GOT3 (cell line): ENCODE data around the gene ADGRD2.
"Not testable (repeated sequence)": the region's sequence is repeated elsewhere in the genome, so short reads cannot be mapped to it uniquely, and the experiment has no call there.

Source experiments
- DNase-seq: peaks from one replicate; lab custom pipeline; 2025; ENCODE audit warnings: mixed read lengths; lab: John Stamatoyannopoulos, UW

The ADGRD2 gene, protein sequence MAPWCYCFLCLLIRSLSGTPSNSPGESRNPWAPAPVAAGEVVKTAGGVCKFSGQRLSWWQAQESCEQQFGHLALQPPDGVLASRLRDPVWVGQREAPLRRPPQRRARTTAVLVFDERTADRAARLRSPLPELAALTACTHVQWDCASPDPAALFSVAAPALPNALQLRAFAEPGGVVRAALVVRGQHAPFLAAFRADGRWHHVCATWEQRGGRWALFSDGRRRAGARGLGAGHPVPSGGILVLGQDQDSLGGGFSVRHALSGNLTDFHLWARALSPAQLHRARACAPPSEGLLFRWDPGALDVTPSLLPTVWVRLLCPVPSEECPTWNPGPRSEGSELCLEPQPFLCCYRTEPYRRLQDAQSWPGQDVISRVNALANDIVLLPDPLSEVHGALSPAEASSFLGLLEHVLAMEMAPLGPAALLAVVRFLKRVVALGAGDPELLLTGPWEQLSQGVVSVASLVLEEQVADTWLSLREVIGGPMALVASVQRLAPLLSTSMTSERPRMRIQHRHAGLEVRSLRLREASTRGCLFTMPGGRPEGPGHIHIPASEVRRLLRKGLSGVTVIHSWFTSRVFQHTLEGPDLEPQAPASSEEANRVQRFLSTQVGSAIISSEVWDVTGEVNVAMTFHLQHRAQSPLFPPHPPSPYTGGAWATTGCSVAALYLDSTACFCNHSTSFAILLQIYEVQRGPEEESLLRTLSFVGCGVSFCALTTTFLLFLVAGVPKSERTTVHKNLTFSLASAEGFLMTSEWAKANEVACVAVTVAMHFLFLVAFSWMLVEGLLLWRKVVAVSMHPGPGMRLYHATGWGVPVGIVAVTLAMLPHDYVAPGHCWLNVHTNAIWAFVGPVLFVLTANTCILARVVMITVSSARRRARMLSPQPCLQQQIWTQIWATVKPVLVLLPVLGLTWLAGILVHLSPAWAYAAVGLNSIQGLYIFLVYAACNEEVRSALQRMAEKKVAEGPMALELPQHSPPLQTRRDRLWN

DNA sequence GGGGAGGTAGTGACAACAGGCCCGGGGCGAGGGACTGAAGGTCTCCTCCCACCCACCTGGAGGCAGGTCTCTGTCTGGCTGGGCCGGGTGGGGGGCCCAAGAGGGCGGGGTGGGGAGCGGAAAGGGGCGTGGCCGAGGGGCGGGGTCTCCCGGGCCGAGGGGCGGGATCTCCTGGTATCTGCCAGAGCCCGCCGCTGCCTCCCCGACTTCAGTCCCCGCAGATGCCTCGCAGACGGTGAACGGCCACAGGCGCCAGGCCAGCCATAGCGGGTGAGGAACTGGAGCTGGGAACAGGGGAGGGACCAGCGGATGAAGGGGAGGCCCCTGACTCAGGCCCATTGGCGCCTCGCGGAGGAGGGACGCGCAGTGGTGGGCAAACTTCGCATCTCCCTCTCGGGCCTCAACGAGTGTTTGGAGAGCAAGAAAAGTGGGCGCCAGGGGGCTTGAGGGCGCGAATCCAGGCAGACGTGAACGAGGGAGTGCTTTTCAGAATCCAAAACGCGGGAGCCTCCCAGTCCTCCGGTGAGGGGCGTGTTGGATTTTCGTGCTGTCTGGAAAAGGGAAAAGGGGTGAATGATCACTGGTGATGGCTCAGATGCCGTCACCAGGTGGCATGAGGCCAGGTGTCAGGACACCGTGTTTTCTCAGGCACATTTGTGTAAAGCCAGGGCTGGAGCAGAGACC is at the start of gene ADGRD2:
Gene ADGRD2 (plus strand): TSS at position 211 of the 684 bp plus-strand sequence. CDS start 1,216 bp downstream, outside the sequence.
- no peak for DNase-seq

DNA sequence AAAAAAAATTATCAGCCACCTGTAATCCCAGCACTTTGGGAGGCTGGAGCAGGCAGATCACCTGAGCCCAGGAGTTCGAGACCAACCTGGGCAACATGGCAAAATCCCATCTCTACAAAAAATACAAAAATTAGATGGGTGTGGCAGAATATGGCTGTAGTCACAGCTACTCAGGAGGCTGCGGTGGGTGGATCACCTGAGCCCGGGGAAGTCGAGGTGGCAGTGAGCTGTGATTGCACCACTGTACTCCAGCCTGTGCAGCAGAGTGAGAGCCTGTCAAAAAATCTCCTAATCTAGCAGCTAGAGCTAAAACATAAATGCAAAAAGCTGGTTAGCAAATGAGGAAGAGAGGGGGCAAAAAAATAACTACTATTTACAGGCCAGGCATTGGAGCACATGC is 47.0 kb upstream of the ADGRD2 start:
- DNase-seq, result no peak

DNA sequence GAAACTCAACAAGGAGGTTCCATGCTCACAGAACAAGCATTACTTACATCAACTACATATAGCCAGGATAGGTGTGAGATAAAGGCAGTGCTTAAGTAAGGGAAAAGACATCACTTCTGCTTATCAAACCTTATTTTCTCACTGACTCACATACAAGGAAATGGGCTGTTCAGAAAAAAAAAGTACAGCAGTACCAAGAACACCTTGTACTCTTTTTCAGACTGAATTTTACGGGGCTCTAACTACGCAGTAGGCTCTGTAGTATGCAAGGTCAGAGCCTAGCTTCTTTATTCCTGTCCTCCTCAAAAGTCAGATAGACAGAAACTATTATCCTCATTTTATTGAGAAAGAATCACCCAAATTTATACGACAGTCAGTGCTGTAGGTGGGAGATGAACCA is 40.8 kb upstream of the ADGRD2 start:
- no peak for DNase-seq

DNA sequence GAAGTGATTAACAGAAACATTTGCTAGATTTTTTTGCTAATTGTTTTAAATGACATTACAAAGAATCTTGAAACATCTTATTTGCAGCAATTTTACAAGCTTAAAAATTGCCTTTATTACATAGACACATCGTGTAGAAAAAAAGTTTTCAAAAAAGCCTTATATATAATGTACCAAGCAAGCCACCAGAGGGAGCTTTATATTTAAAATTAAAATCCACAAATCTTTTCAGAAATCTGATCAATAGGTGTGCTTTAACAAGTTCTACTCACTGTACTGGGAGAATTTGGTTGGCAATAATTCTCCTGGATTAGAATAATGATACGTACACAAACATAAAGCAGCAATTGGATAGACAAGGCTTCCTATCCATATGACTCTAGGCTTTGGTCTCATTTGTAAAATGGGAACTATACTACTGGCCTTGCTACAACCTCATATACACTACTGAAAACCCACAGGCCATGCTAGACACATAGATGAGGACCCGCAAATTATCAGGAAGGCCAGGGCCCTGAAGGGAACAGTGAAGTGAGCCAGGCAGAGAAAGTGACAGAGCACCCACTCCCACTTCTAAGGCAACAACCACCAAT is 39.8 kb upstream of the ADGRD2 start:
- DNase-seq, result no peak

DNA sequence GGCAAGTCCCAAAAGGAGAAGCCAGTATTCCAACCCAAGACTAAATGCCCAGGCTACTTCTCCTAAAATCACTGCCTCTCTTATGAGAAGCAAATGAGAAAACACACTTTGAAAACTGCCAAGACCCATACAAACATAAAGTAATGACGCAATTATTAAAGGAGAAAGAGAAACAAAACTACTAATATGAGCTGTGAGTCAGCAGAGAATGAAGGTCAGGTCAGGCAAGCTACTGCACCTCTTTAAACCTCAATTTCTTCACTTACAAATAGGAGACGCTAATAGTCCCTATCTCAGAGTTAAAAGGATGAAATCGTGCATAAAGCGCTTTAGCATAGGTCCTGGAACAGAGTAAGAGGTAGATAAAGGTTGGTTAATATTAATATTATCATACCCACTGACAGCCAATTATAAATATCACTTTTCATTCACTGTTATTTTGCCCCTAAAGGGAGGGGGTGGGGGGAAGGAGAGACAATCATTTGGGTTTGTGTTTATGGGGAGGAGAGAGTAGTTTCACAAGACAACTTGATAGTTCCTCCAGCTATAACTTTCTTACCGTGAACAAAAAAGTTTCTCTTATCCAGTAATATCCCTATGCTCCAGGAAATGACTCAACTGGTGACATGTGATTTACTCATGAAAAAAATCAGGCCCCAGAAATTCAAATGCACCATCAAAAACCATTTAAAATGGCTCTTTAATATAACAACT is 38.6 kb upstream of the ADGRD2 start:
- DNase-seq, result no peak

DNA sequence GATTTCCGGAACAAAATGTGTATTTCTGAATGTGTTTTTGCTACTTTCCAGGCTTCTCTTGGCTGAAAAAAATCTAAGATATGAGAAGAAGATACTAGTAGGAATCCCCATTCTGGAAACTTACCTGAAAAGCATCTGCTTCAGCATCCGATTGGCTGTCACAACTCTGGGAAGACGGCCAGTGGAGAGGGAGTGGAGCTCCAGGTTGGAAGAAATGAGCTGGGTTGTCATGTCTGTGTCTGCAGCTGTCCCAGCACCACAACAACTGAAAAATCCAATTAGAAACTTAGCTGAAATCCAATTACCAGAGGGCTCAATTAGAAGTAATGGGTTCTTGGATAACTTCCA is 38.0 kb upstream of the ADGRD2 start:
- DNase-seq, result no peak

DNA sequence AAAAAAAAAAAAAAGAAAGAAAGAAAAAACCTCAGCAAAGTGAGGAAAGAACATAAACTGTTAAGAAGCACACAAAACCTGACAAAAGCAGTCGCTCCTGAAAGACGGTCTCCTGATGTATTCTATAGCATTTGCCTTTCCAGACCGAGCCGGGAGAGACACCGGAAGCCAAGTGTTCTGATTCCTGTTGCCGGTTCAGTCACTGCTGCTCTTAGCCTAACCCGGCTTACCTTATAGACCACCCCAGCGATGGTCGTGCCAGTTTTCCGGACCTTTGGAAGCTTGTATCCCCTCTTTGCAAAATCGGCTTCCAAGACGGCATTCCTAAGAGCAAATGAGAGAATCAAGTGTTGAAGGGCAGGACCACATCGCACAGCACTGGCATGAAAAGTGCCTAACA is 35.6 kb upstream of the ADGRD2 start:
- DNase-seq, result no peak

DNA sequence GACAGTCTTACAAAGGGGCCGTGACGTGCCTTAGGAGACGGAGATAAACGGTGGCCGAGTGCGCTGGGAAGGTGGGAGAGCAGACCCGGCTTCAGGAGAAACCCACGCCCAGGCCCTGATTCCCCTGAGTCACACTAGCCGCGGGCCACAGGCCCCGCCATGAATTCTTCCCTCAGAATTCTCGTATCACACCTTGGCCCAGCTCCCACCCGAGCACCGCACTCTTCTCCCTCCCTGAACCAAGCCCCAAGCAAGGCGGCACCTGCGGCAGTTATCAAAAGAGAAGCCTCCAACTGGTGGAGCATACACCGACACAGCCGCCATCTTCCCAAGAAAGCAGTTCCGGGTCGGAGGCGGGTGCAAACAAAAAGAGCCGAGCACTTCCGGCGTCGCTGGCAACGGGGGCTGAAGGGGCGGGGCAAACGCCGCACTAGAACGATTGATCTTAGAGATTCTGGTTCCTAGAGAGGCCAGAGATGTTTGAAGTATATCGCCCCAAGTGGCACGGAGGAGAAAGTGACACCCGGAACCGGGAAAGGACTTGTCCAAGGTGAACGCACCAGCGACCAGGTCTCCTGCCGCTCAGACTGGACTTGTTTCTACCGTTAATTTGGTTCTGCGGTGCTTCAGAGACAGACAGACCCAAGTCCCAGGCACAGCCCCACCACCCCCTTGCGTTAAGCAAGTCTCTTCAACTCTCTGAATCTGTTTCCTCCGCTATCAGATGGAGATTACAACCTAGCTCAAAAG is 35.0 kb upstream of the ADGRD2 start, which contains the start of gene PSMB7:
Gene PSMB7 (minus strand): TSS at position 341 of the 750 bp plus-strand sequence. CDS start 17 bp downstream, at position 324.
- DNase-seq, result peak; percentile 54

DNA sequence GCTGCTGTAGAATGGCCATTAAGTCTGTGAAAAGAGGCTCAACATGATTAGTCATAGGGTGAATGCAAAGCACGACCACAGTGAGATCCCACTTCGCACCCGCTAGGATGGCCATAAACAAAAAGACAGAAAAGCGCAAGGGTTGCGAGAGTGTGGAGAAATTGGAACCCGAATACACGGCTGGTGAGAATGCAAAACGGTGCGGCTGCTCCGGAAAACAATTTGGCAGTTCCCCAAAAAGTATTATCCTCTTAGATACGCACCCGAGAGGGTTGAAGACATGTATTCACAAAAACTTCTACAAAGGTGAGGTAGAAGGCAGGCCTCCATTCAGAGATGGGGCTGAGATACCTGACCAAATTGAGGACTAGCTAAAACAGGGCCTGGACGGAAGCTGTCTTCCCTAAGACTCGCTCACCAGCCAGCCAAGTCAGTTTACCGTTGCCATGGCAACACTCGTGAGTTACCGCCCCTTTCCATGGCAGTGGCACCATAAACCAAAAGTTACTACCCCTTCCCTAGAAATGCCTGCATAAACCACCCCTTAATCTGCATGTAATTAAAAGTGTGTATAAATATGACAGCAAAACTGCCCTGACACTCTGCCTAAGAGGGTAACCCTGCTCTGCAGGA is 34.3 kb upstream of the ADGRD2 start:
- no peak for DNase-seq

DNA sequence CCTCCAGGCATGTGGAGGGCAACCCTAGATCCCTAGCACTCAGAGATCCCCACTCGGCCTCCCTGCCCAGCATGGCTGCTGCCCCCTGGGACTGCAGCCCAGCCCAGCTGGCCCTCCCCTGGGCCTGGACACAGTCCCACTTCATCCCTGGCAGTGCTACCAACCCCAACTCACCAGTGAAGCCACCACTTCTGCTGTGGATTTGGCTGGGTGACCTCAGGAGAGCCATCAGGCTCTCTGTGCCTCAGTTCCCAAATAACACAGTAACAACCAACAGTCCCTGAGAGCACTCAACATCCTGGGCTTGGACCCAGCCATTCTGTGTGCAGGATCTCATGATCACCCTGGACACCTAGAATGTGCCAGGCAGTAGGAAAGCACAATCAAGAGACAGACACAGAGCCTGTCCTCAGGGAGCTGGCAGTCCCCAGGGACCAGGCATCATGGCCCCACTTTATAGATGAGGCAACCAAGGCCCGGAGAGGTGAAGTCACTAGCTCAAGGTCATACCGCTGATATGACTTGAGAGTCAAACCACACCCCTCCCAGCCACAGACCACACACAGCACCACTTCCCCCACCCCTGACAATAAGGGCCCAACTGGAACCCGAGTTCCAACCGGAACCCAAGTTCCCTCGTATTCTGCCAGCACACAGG is 30.3 kb upstream of the ADGRD2 start:
- DNase-seq, result no peak

DNA sequence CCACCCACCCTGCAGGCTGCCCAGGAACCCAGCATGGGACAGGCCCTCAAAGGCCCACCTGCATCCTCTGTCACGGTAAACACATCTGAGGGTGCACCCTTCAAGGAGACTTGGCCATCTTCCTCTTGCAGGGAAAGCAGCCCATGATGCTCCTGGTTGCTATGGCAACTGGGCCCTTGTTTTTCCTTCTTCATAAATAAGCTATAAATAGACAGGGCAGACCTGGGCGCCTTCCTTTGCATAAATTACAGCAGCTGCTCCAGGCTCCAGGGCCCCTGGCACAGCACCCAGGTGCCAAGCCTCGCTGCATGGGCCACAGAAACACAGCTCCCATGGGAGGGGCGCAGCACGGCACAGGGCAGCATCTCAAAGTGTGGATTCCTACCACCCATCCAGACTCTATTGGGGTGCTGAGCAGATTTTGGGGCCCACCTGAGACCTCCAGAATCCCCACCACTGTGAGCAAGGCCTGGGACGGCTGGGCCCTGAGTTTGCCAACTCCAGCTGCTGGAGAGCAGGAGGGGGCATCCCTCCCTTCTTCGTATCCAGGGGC is 29.2 kb upstream of the ADGRD2 start:
- no peak for DNase-seq

DNA sequence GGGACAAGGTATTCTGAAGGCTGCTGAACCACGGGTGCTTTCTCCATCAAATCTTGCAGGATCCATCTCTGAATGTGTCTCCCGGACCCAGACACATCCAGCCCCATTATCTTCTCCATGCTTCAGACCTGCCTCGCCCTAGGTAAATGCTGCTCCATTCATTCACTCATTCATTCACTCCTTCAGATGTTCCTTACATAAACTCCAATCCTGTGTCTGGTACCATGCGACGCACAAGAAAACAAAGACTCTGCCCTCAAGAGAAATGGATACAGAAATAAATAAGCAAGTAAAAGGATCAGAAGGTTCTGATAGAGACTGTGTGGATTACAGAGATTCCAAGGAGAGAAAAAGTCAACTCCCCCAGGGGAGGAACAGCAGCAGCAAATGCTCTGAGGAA is 27.1 kb upstream of the ADGRD2 start:
- DNase-seq, result no peak

DNA sequence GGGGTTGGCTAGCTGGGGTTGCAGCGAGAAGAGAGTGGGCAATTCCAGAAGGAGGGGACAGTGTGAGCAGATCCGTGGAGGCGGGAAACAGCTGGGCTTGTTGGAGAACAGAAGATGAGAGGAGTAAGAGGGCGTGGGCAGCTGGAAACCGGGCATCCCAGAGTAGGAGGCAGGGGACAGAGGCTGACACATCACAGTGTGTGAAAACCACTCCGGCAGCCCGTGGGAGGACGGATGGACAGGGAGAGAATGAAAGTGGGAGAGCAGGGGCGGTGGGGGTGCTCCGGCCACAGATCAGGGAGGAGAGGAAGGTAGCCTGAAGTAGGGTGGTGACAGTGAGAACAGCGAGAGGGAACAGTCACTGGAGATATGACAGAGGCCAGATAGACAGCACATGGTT is 26.7 kb upstream of the ADGRD2 start:
- DNase-seq, result no peak

DNA sequence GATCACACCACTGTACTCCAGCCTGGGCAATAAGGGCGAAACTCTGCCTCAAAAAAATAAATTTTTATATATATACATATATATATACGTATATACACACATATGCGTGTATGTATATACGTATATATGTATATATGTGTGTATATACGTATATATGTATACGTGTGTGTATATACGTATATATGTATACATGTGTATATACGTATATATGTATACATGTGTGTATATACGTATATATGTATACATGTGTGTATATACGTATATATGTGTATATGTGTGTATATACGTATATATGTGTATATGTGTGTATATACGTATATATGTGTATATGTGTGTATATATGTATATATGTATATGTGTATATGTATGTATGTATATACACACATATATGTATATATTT is 24.5 kb upstream of the ADGRD2 start:
- DNase-seq, result not testable (repeated sequence)

DNA sequence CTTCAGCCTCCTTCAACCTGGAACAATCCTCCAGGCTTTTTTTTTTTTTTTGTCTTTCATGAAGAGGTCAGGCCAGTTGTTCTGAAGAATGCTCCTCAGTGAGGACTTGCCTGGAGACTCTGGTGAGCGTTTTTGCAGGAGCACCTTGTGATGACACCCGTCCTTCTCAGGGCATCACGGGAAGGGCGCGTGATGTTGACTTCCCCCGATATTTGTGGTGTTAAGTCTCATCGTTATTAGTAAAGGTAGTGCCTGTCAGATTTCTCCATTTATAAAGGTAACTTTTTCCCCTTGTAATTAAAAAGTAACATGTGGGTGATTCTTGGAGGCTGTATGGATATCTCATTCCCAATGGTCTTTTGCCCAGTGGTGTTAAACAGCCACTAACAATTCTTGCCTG is 23.9 kb upstream of the ADGRD2 start:
- no peak for DNase-seq

DNA sequence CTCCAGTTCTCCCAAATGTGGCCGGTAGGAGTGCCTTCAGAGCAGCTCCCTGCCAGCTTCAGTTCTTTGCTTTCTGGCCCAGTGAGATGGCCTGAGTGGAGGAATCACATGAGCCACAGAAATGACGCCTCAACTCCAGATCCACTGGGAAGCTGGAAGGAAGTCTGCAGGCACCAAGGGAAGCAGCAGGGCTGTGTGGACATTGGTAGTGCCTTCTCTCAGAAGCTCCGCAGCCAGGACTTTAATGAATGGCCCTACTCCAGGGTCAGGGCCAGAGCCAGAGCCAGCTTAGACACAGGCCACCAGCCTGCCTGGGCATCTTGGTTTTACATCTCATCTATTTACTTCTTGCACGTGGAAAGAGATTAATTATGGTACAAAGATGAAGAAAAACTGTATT is 23.0 kb upstream of the ADGRD2 start:
- DNase-seq, result no peak

DNA sequence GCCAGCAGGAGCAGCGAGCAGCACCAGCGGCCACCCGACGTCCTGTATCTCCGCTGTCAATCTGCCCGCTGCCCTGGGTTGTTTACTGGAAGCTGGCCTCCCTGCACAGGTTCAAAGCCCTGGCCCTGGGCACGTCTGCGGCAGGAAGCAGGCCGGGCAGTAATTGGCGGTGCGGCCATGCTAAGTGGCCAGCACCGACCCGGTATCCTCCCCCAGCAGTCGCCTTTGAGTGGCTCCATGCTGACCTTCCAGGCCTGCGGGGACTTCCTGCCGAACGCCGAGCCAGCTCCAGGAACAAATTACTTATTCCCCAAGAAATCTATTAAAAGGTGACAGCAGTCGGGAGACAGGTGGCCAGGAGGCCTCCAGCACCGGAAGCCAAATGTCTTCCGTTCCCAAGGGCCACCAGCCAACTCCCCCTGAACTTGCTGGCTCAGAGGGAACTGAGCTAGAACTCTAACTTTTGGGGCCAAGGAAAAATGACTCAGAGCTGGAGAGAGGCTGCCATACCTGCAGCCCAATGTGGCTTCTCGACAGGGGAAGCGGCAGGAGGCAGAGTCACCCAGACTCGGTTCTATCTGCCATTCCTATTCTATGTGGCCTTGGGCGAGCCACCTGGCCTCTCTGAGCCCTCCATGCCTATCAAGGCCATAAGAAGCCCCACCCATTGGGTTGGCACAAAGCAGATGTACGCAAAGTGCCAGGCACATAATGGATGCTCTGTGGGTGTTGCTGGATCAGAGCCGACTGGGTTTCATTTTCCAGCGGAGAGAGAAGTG is 21.3 kb upstream of the ADGRD2 start:
- no peak for DNase-seq

DNA sequence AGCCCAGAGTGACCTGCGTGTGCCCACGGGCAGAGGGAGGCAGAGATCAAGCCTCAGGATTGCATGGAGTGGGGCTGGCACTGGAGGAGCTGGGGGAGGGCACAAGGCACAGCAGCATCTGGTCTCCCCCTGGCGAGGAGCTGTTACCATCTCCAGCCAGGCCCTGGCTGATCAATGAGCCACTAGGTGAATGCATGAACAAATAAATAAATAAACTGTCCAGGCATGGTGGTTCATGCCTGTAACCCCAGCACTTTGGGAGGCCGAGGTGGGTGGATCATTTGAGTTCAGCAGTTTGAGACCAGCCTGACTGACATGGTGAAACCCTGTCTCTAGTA is 20.8 kb upstream of the ADGRD2 start:
- no peak for DNase-seq

DNA sequence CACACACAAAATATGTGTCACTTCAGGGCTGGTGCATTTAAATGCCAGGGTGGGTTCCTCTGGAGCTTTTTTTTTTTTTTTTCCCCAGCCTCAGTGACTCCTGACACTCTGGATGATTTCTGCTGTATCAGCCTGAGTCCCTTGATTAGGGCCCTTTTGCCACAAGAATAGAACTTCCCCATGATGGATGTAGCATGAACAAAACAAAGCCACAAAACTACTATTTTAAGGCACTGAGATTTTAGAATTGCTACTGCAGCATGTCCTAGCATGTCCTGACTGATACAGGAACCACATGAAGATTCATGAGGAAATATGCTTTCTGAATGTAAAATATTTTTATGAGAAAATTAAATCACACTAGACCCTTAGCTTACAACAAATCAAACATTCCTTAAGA is 13.9 kb upstream of the ADGRD2 start:
- no peak for DNase-seq
